ENCODE results near the gene ZNHIT6. TPM values are rescaled to one million over a fixed set of nuclear protein-coding genes. Genes with fewer than 3 reads are reported as not detected.

ZNHIT6 gene
- total RNA-seq, 3 donors from 2014 or later (not counting 1 experiment from before 2014, with no cell fraction given) = 14.4 to 17.3 (median 14.8) TPM

- 80% methylated on average over 4 of the region's 4 CpGs for whole genome bisulfite sequencing (ENCODE audit: insufficient coverage)
- peaks cover 0 to 4% of the 10 kb centered on the region in 2 donors for H3K9me3 Mint-ChIP-seq
- H3K4me1 Mint-ChIP-seq = no peaks in the 10 kb centered on the region
Measured at GRCh38 chr1:85601901-85602300, 106.3 kb downstream of the ZNHIT6 start.

GRCh38 chr1:85599681-85600080, 108.6 kb downstream of the ZNHIT6 start:
- WGBS (ENCODE audit: insufficient coverage) = 86% methylated on average over 2 of the region's 2 CpGs
- DNase-seq = no peak

More at GRCh38 chr1:85601901-85602300, 106.3 kb downstream of the ZNHIT6 start:
- H3K27me3 Mint-ChIP-seq (ENCODE audit: low read depth in 2 of 2) = no peaks in the 10 kb centered on the region
- ATAC-seq = no peak
- no peaks in the 10 kb centered on the region for H3K36me3 ChIP-seq (ENCODE audit: control insufficient read depth, insufficient read depth, low read length)
- no peaks in the 10 kb centered on the region for H3K9me3 ChIP-seq (ENCODE audit: control insufficient read depth, insufficient read depth, low read length)
- no peaks in the 10 kb centered on the region for H3K36me3 Mint-ChIP-seq
- intact Hi-C loops (cut with micrococcal nuclease) = no loop called here
- H3K27ac Mint-ChIP-seq = no peak overlapping the region
- TF ChIP-seq CTCF (IDR thresholded peaks at IDR 0.05) = no peak
- H3K4me1 ChIP-seq (ENCODE audit: control insufficient read depth, insufficient read depth, low read length) = no peaks in the 10 kb centered on the region
- H3K4me3 ChIP-seq (ENCODE audit: low read length) = no peak overlapping the region
- DNase-seq = no peak
- no peak overlapping the region for H3K4me3 Mint-ChIP-seq
- H3K27me3 ChIP-seq (ENCODE audit: control insufficient read depth, insufficient read depth, low read length) = no peaks in the 10 kb centered on the region
- H3K27ac ChIP-seq (ENCODE audit: low read length) = no peak overlapping the region

More at GRCh38 chr1:85599681-85600080, 108.6 kb downstream of the ZNHIT6 start:
- Mint-ChIP-seq H3K4me1 (no peaks in the 10 kb centered on the region), H3K4me3 (no peak overlapping the region), H3K9me3 (peaks cover 0 to 4% of the 10 kb centered on the region in 2 donors), H3K27me3 (ENCODE audit: low read depth in 2 of 2) (no peaks in the 10 kb centered on the region), H3K36me3 (no peaks in the 10 kb centered on the region), H3K27ac (no peak overlapping the region)
- Histone ChIP-seq H3K27me3 (ENCODE audit: control insufficient read depth, insufficient read depth, low read length) (no peaks in the 10 kb centered on the region), H3K9me3 (ENCODE audit: control insufficient read depth, insufficient read depth, low read length) (no peaks in the 10 kb centered on the region), H3K36me3 (ENCODE audit: control insufficient read depth, insufficient read depth, low read length) (no peaks in the 10 kb centered on the region), H3K4me1 (ENCODE audit: control insufficient read depth, insufficient read depth, low read length) (no peaks in the 10 kb centered on the region), H3K27ac (ENCODE audit: low read length) (no peak overlapping the region), H3K4me3 (ENCODE audit: low read length) (no peak overlapping the region)
- no peak for ATAC-seq
- intact Hi-C loops (cut with micrococcal nuclease) = no loop called here
- TF ChIP-seq CTCF (IDR thresholded peaks at IDR 0.05) = no peak

Other genes with a start within 250 kb of the ZNHIT6 start
- under 1 TPM in 2 of 3 donors, not detected in 1; 0.07 to 0.20 TPM for gene DDAH1, start 243.3 kb downstream of the ZNHIT6 start, total RNA-seq
- gene CCN1, start 127.7 kb downstream of the ZNHIT6 start, total RNA-seq = not detected

All from natural killer cell (primary cell).